ENCODE results near the gene TSPAN32. TPM values are rescaled to one million over a fixed set of nuclear protein-coding genes. Genes with fewer than 3 reads are reported as not detected.

Gene TSPAN32
- 4.3 TPM for total RNA-seq

DNA sequence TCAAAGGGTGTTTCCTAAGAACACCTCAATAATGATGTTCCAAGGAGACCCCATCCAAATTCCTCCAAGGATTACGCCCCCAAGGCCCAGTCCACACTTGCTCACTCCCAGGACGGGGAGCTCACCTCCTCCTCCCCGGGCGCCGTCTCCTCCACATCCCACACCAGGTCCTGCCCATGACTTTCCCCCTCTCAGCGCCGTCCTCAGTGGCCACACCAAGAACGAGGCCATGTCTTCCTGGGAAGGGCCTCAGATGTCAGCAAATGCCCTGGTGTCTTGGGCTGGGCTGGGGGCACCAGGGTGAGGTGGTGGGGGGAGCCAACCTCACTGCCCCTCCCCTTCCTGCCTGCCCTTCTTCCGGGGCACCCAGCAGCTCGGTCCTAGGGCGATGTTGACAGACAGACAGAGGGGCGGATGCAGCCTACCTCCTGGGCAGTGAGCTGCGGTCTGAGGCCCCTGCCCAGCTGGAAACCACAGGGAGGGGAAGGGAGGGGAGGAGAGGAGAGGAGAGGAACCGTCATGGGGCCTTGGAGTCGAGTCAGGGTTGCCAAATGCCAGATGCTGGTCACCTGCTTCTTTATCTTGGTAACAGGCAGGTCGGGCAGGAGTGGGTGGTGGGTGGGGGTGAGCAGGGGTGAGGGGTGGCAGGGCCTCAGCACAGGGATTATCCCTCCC is at the start of gene TSPAN32, which contains the start of gene C11orf21:
Gene TSPAN32 (plus strand): TSS at position 383 of the 675 bp plus-strand sequence. CDS start 137 bp downstream, at position 520.
Gene C11orf21 (minus strand): TSS at position 288 of the 675 bp plus-strand sequence. CDS start 110 bp downstream, at position 178.
- no peak for DNase-seq (ENCODE audit: low spot score)

GRCh38 chr11:2252018-2252417 is 49.8 kb upstream of the TSPAN32 start:
- no peak for DNase-seq (ENCODE audit: low spot score)

GRCh38 chr11:2256293-2256913 is 45.4 kb upstream of the TSPAN32 start:
- DNase-seq (ENCODE audit: low spot score), result peak; percentile 61

DNA sequence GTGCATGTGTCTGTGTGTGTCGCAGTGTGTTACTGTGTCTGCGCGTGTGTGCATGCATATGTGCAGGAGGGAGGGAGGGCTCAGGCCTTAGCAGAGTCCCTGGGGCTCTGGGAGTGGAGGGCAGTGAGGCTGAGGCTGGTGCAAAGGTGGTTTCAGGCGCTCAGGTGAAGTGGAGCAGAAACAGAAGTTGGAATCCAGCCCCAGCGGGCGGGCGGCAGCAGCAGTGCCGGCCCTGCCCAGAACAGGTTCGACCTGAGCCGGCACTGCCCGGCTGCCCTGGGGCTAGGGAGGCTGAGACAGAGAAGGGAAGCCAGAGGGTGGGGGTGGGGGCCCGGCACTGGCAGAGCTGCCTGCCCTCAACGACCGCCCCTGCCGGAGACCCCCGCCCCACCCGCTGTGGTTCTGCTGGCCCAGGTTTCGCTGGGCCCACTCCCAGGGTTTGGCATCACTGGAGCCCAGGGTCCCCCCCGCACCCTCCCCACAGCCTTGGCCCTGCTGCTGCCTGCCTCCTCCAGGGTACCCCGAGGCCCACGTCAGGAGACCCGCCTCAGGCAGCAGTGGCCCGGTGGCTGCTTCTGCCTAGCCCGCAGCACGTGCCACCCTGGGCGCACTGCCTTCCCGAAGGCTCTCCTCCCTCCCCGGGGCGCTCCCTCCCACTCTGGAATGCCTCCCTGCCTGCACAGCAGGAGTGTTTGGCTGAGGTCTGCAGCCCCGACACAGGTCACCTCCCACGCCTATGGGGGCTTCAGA is 44.7 kb upstream of the TSPAN32 start:
- peak; percentile 79 for DNase-seq (ENCODE audit: low spot score)

GRCh38 chr11:2258501-2259465 is 43.0 kb upstream of the TSPAN32 start:
- DNase-seq (ENCODE audit: low spot score), result no peak

DNA sequence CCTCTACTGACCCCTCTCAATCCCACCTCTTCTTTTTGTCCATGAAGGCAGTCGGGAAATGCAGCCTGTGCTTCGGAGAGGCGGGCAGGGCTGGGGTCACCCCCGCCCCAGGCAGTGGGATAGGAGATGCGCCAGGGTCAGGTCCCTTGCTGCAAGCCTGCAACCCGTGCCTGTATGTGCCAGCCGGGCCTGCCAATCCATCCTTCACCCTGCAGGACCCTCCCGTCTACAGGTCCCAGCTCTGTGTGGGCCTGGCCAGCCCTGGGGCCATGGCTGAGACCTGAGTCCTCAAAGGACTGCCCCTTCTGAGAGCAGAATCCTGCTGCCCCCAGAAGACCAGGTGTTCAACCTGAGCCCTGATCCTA is 42.4 kb upstream of the TSPAN32 start:
- peak; percentile 39 for DNase-seq (ENCODE audit: low spot score)

DNA sequence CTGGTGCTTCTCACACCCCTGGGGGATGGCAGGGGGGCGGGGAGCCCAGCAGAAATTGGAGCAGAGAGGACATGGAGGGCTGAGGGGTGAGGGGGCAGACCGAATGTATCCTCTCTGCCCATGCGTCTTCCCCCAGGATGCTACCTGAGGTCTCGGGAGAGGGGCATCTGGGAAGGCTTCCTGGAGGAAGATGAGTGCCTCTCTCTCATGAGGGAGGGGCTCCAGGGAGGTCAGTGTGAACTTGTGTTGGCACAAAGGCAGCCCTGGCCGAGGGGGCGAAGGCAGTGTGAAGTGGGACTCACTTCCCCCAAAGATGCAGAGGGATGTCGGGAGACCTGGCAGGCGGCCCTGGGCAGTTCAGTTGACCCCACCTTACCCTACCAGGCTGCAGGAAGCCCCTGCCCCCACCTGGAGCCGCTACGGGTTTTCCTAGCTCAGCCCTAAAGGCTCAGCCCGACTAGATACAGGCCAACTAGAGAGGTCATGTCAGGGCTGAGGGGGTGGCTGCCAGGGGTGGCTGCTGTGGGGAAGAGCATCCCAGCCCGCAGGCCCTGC is 41.8 kb upstream of the TSPAN32 start:
- no peak for DNase-seq (ENCODE audit: low spot score)

DNA sequence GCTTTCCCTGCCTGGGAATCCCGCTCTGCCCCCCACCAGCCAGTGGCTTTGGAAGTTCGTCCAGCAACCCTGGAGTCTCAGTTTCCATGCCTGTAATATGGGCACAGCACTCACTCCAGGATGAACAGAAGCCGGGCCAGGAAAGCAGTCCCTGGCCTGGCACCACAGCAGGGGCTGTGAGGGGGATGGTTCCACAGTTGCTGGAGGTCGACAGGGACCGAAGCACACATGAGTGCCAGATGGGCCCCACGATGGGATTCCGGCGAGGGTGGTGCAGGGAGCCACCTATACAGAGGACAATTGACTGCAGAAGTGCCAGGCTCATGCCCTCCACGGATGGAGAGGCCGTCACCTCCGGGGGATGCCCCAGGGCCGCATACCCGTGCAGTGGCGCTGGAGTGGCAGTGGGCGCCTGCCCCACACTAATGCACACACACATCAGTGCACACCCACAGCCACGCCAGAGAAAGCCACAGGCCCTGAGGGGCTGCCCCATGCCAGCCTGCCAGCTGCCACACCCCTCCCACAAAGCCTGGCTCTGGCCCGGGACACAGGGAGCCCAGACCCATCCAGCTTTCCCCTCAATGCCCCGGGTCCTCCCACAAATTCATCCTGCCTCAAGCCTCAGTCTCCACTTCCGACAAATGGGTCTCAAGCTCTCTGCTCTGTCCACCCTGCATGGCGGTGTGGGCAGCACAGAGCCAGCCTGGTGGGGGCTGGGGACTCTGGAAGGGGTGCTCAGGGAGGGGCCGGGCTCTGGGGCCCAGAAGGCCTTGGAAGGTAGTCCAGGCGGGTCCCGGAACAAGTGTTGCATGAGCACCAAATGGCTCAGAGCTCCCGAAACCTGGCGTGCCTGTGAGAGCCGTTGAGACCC is 41.1 kb upstream of the TSPAN32 start:
- no peak for DNase-seq (ENCODE audit: low spot score)

GRCh38 chr11:2261436-2262230 is 40.2 kb upstream of the TSPAN32 start:
- DNase-seq (ENCODE audit: low spot score), result no peak

DNA sequence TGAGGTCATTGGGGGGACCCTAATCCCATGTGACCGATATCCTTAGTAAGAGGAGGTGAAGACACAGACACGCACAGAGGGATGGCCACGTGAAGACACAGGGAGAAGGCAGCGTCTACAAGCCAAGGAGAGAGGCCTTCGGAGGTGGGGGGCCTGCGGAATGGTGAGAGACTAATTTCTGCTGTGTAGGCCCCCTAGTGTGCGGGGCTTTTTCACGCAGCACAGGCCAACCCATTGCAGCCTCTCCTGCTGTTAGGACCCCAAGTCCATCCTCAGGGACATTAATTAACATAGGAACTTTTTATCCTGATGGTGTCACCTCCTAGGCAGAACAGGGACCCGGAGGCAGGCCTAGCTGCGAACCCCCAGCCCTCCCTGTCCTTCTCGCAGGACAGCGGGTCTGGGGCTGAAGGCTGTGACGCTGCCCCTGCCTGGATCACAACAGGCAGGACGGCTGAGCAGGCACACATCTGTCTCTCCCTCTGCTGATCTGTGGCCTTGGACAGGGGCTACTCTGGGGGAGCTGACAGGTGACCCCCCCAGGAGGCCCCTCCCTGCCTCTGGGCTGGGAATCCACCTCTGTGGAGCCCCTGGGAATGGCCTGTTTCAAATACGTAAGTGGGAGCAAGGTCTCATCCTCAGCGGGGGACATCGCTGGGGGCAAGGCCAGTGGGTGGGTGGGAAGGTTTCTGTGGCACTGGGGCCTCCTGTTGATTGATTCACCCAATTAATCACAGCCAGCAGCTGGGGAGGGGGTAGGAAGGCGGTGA is 39.3 kb upstream of the TSPAN32 start:
- no peak for DNase-seq (ENCODE audit: low spot score)

GRCh38 chr11:2263071-2263565 is 38.7 kb upstream of the TSPAN32 start:
- DNase-seq (ENCODE audit: low spot score), result no peak

DNA sequence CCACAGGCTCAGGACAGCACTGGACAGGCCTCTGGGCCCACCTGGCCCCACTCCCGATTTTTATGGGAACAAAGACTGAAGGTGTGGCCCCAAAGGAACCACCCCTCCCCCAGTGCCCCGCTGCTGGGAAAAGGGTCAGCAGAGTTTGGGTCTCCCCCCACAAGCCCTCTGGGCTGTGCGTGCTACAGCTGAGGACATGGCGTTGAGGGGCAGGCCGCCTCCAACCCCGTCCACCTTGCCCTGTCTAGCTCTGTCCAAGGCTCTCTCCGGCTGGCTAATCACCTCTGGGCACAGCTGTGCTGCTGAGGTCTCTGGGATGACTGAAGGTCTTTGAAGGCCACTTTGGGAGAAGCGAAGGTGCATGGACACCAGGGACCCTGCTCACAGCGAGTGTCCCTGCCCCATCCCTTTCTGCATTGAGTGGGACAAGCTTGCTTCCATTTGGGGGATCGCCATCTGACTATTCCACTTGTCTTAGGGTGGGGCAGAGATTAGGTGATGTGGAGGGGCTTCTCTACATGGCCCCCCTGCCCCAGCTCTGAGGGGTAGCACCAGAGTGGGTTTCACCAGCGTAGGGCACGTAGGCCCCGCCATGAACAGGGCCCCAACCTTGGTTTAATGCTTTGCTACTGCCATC is 38.0 kb upstream of the TSPAN32 start:
- DNase-seq (ENCODE audit: low spot score), result no peak

- DNase-seq (ENCODE audit: low spot score), result no peak
Observed at GRCh38 chr11:2264366-2265053, 37.3 kb upstream of the TSPAN32 start.

DNA sequence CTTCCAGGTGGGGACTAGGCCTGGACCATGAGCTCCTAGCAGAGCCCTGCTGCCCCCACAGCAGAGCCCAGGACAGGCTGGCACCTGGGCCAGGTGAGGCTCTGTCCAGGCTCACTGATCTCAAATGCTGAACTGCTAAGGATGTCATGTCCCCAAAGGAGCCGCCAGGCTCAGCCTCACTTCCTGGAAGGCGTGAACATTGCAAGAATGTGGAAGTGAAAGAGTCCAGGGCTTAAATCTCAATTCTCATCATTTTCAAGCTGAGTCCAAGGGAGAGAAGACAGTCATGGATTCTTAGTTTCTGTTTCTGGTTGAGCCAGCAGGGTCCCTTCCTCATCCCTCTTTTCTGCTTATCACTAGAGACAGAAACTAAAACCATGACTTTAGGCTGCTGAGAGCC is 36.4 kb upstream of the TSPAN32 start:
- peak; percentile 53 for DNase-seq (ENCODE audit: low spot score)

DNA sequence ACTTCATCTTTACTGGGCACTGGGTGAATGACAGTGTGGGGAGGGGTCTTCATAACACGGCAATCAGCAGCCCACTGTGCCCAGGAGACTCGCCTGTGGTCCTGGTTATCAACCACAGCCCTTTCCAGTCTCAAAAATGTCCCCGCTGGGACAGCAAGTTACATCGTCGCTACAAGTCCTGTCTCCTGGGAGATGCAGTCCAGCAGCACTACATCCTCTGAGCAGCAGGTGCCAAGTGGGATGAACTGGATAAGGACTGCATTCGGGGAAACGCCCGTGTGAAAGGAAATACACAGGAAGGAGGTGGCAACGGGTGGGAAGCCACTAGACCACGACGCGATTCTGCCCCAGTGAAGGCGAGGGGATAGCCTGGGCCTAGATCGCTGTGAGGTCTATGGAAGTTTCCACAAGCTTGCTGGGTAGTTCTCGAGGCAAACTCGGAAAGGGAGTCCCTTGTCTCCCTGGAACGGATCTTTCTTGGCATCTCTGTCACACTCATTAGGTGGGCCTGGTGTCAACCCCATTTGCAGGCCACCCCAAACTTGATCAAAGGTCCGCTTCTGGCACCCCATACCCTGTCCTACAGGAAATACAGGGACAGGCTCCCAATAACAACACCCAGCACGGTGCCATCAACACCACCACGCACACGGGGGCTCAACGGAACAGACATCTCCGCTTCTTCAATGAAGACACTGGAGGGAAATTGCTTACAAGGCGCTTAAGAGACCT is 35.8 kb upstream of the TSPAN32 start:
- no peak for DNase-seq (ENCODE audit: low spot score)

GRCh38 chr11:2266586-2267305 is 35.1 kb upstream of the TSPAN32 start:
- DNase-seq (ENCODE audit: low spot score), result peak; percentile 42
